Dermis blood vessel endothelial cell (primary cell): Measurements from ENCODE around the gene DCDC1. TPM values are rescaled to one million over a fixed set of nuclear protein-coding genes. Genes with fewer than 3 reads are reported as not detected.
A peak's percentile ranks its signal among the peaks of the same experiment; 100 is the strongest.

Experiments used
- DNase-seq: peaks from one replicate; pipeline ENCODE4 v3.0.0; 2010
- total RNA-seq: library from RNA; depleted of rRNA; stranded (reverse); fragments of >200 nt; gene quantifications from 2 replicates; pipeline ENCODE4 v1.2.3, GENCODE V29; 2014

Gene DCDC1, protein sequence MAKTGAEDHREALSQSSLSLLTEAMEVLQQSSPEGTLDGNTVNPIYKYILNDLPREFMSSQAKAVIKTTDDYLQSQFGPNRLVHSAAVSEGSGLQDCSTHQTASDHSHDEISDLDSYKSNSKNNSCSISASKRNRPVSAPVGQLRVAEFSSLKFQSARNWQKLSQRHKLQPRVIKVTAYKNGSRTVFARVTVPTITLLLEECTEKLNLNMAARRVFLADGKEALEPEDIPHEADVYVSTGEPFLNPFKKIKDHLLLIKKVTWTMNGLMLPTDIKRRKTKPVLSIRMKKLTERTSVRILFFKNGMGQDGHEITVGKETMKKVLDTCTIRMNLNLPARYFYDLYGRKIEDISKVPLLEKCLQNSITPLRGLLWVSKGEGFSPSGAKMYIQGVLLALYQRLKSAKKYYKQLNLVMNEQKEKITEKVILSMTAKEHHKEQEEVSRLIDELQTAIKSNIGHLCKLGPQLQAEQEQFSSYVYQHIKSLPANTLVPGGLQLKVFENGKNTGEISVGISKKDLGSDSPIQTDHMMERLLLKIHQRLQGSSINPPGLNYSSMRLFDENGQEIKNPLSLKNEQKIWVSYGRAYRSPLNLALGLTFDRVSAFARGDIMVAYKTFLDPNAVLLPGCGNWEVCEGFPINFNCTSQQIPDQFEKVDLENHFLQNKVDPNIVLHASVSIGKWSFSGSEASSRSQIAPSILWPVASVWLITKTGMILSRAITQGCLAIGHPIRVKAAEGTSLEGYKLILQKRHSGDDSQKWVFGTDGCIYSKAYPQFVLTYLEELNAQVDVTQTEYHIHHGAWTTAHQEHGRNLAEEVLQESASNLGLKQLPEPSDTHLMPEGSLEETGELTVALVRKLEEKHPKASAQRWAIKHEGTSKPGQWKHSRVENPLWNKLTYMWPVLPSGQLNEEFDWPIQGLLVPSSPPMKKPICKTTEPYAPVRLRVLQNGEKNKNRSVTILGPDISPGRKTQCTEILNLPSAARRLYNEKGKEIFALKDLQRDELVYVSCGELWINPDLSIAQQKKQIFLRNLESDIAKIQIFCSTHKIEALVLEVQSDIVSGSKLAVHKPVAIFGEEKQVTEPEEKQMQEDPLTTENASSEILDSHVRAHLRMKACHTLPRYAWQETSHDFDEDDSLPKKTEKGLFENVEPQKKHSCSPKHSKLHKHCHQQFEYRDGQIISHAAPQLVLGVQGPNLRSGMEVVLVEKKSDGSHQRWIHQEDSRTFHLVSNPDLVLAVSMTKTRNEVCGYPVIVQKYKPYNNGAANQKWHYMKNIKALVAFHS (N-terminal part only)
- total RNA-seq: 0.05 and 0.17 TPM in 2 replicates

DNA sequence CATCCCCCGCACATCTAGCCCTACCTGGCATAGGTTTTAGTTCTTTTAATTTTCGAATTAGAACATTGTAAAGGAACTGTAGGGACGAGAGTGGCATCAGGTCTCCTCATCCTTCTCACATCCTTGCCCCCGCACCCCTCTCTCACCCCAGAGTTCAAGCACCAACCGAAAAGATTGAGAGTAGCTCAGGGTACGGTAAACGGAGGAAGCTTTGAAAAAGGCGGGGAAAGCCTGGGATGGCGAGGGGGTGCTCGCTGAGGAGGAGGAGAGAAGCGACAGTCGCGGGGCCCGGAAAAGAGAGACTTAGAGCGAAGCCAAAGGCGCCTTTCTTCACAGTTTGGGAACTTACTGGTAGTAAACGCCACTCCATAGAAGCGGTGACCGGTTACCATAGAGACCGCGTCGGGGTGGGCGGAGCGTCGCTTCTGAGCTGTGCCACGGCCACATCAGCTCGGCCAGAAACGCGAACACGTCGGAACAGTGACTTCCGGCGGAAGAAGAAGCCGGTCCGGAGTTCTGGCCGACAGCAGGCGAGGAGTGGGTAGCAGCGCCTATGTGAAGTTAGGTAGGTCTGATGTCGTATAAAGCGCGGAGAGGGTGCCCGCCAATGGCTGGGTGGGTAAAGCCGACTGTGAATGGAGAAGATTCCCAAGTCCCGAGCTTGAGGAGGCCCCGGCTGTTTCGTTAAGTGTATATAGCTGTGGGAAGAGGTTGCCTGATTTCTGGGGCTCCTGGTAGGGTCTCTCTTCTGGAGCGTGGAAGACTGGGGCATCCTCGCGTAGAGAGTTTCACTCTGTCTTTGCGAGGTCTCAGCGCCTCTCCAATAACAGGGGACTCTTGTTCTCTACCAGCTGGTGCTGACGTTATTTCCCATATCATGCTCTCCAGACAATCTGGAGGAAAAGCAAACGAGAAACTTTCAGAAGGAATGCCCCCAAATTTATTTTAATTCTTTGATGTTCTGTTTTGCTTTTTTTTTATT is at the start of gene DCDC1, which contains the start of gene DNAJC24:
DCDC1 (minus strand) TSS at position 392 of the 982 bp plus-strand sequence. CDS start 41,459 bp downstream, outside the sequence.
DNAJC24 (plus strand) TSS at position 513 of the 982 bp plus-strand sequence. CDS start 889 bp downstream, outside the sequence.
- peak; percentile 95 for DNase-seq

DNA sequence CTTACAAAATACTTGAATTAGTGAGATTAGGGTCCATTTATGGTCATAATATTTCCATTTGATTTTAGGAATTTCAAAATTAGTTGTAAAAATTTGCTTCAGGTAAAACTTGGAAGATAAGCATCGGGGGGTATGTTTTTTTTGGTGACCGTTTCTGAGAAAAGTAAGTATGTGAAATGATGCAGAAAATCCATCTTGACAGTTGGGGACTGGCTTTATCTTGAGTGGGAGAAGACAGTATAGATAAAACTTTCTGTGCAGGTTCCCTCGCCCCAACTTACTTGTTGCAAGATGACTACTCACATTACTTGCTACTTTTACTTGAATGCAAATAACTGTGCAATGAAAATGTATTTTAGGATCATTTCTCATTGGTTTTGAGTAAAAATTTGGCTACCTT is 49.6 kb upstream of the DCDC1 start:
- DNase-seq: no peak

DNA sequence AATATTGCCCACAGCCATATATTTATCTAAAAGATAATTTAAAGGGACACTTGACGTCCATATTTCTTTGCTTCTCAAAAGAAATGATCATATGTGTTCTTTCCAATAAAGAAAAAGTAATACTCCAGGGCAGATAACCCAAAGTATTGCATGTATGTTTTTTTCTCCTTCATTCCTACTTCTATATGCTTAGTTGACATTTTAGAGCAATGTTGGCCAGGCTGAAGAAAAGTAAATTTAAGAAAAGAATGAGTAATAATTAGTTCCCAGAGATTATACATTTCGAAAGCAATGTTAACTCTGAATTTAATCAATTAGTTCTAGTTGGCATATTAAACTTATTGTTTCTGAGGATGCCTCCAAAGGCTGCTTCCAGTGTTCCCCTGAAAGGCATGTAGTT is 48.3 kb upstream of the DCDC1 start:
- DNase-seq: no peak

DNA sequence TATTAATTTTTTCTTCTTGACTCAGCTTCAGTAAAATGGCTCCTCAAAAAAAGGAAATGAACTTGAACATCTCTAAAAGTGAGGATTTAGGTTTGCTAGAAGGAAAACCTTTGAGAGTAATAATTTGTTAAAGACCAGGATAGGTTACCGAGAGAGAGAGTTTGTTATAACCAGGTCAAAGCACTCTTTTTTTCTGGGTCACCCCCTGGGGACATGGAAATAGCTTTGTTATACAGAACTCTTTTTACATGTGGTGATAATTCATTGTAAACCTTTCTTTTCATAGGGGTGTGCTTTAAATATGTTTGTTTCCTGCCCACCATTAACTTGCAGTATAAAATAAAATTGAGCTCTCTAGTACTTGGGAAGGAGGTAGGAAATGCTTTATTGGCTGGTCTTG is 47.8 kb upstream of the DCDC1 start:
- no peak for DNase-seq

DNA sequence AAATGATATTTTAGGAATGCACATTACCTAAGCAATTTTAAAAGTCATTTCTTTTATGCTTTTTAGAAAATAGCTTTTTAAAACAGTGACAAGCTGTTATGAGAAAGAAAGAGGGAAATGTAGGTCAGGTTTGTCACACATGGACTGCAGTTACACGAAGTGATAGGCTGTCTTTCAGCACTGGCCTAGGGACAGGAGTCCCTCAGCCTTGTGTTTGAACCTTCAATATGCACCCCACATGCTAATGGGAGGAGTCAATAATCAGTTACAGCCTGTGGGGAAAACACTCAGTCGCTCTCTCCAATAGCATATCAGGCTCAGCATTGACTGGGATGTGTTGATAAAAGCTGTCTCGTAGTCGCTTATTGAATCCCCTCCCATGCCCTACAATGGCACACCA is 45.9 kb upstream of the DCDC1 start:
- no peak for DNase-seq

DNA sequence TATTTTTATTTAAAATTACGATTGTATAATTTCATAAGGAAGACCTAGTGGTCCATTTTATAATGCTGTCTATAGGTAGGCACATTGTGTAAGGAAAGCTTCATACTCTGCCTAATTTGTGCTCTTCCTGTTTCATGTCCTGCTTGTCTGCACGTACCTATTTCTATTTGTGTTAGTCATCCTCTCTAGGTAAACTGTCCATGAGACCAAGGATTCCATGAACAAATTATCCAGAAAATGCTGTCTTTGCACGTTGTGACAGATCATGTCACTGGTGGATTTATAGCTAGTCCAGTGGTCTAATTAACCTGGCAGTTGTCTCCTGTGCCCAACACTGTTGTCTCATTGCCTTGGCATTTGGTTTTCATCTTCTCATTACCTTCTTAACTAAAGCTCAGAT is 44.8 kb upstream of the DCDC1 start:
- no peak for DNase-seq

DNA sequence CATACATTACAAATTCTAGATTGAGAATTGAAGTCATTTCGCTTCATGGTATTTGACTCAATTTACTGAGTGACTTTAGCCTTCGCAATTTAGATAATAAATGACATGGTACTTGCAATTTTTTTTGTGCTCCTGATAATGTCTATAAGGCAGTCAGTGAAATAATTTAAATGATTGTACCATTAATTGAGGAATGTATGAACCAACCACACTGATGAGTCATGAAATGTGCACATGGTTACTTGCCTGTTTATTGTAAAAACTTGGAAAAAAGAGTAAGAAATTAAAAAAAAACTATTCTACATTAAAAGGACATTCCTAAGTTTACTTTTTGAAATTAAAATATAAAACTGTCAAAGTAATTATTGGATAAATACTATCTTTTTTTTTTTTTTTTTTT is 43.4 kb upstream of the DCDC1 start:
- DNase-seq: no peak

DNA sequence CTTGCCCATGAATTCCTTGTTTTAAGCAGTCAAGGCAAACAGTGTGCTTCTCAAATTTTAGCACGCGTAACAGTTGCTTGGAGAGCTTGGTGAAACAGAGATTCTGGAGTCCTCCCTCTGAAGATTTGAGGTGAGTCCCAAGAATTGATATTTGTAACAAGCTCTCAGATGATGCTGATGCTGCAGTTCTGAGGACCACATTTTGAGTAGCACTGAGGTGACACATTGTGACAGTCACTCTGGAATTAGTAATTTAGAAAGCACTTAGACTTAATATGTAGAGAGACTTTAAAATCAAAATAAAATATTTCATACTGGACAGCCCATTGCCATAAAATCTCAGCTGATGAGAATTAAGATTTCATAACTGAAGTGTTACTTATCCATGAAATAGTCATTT is 38.7 kb upstream of the DCDC1 start:
- DNase-seq: no peak

DNA sequence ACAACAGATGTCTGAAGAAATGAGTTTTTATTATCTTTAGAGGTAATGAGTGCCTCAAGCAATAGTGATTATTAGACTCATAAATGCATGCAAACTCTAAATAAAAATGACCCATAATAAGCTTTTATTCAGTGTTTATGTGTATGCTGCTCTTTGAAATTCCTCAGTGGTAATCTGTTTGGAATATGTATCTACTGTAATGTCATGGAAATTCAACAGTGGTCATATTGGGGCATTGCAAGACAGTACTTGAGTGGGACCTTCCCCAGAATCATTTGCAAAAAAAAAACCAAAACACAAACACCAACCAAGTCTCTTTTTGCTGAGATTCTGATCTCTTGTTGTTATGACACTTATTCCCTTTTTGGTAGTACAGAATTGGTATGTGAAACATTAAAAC is 35.1 kb upstream of the DCDC1 start:
- DNase-seq: no peak

DNA sequence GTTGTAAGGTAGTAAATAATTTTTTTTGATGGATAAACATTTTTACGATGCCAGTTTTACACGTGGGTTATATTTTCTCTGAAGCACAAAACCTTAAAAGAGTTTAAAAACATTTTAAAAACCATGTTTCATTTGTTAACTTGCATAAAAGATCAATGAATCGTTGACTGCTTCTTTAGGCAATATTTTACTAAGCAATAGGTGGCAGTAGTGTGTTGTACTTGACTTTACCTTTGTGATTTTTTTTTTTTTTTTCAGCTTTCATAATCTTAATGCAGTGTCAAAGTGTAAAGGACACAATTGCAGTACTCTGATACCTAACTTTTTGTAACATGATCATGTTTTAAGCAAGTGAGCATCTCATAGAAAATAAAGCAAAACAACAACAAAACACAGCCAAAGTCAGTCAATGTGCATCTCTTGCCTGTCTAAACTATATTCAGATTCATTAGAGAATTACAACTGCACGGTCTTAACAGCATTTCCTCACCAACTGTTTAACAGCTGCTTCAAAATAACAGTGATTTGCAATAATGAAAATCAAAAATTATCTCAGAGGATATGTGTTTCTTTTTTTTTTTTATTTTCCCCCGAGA is 27.8 kb upstream of the DCDC1 start:
- DNase-seq: peak; percentile 53

DNA sequence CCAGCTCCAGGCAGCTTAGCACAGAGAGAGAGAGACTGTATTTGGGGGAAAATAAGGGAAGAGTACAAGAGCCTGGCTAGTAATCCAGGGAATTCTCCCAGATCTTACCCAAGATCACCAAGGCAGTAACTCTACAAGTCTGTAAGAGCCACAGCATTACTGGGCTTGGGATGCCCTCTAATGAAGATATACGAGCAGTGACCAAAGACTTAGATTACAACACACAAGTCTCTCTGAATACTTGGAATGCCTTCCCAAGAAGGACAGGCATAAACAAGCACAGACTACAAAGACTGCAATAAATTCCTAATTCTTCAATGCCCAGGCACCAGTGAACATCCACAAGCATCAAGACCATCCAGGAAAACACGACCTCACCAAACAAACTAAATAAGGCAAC is 17.8 kb upstream of the DCDC1 start:
- no peak for DNase-seq

DNA sequence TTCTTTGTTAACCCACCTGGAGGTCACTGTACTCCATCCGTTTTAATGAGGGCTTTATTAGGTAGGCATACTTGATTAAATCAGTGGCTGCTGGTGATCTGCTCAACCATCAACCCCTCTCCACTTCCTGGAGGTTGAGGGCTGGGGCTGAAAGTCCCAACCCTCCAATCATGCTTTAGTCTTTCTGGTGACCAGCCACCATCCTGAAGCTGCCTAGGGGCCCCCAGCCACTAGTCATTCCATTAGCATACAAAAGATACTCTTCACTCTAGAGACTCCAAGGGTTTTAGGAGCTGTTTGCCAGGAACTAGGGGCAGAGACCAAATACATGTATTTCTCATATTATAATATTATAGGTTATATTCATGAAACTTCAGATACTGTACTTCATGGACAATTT is 13.6 kb upstream of the DCDC1 start:
- DNase-seq: no peak

DNA sequence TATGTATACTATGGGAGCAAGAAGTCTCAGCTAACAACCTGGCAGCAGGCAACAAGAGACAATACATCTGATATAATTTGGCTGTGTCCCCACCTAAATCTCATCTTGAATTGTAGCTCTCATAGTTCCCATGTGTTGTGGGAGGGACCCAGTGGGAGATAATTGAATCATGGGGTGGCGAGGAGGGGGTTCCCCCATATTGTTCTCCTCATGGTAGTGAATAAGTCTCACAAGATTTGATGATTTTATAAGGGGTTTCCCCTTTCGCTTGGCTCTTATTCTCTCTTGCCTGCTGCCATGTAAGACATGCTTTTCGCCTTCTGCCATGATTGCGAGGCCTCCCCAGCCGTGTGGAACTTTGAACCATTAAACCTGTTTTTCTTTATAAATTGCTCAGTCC is 6.3 kb upstream of the DCDC1 start:
- DNase-seq: no peak

DNA sequence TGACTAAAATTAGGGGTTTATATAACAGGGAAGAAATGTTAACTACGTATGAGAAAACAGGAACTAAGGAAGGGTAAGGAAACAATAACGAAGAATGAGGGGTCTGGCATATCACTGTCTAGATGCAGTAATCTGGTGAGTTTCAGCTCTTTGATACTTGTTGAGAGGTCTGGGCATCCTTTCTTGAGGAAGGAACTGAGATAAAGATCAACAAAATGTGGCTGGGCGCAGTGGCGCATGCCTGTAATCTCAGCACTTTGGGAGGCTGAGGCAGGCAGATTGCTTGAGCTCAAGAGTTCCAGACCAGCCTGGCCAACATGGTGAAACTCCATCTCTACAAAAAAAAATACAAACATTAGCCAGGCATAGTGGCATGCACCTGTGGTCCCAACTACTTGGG is 2.7 kb downstream of the DCDC1 start:
- no peak for DNase-seq

DNA sequence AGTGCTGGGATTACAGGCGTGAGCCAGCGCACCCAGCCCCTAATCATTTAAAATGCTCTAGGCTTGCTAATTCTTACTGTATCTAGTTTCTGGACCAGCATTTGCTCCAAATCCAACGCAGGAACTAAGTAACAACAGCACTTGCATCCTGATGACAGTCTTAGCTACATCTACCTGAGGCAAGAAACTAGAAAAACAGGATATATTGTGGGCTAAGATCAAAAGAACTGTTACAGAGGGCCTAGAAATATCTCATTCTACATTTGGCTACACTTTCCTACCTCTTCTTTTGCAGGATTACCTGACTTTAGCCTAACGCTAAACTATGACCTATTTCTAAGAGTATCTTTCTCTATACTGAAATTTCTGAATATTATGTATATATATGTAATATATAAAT is 7.8 kb downstream of the DCDC1 start:
- no peak for DNase-seq

DNA sequence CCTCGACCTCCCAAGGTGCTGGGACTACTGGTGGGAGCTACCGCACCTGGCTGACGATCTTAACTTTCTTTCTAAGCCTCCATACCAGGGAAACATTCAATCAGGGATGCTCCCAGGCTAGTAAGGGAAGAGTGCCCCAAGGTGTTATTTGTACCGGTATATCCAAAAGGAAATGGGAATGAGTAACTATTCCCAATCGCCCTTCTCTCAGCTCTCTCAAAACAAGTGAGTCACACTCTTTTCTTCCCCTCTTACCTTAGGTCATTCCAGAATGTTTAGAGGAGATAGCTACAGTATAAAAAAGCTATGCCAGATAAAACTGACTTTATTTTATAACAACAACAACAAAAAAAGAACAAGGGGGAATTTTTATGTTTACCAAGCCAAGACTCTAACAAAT is 13.7 kb downstream of the DCDC1 start:
- DNase-seq: no peak

DNA sequence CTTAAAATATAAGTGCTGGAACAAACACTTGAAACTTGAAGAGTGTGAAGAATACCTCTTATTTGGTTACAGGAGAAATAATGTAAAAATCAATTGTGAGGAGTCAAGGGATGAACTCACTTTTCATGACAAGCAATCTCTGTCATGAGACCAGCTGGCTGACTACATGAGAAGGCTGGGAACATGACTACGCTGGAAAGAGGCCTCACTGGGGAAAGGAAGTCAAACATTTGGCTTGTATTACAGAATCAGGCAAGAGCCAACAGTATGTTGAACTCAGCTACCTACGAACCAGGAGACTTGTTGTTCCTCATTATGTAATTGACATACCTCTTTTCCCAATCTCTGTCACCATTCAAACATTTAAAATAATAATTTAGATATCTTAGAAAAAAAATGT is 14.4 kb downstream of the DCDC1 start:
- no peak for DNase-seq

DNA sequence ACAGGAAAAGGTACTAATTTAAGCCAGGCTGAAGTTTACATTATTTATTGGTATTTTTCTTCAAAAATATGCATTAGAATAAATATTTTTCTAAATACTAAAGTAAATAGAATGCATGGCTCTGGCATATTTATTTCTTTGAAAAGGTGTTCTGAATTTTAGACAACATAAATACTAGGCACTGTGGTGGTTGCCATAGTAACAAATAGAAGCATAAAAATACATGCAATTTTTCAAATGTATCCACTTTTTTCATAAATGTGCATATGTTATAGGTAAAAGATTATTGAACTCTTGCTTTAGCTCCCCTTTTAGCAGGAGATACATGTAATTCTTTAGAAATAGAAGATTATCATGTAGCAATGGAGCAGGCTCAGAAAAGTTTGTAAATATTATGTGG is 18.4 kb downstream of the DCDC1 start:
- no peak for DNase-seq

DNA sequence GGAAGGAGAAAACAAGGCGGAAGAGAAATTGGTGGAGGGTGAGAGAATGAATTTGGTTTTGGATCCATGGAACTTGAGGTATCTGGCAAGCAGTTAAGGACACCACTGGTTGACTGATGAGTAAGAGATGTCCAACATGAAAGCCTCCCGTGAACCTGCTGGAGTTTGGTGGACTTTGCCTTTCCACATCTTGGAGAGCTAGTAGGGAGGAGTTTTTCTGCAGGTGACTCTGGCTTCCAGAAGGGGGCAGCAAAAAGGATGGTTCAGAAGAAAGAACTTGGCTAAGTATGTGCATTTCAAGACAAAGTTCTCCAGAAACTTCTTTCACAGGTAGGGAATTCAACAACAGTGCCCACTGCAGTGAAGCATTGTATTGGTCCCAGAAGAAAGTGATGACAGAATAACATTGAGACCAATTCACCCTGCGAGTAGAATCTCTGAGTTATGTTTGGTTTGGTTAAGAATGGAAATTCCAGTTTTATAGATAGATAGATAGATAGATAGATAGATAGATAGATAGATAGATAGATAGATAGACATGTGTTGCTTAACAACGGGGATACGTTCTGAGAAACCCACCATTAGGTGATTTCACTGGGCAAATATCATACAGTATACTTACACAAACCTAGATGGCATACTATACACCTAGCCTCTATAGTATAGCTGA is 28.5 kb downstream of the DCDC1 start:
- peak; percentile 63 for DNase-seq

DNA sequence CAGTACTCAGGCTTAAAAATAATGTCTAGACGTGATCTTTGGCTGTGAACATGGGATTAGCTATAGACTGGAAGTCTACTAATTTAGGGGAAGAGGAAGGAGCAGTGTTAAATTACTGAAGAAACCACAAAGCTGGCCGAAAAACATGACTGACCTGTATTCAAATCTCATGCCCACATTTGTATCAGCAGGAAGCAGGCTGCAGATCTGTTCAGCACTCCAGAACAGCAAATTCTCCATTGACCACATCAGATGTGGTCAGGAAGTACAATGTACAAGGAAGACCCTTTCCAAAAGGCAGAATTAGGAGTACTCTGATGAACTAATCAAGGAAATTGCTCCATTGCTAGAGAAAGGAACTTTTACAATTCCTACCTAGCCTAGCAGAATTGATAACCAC is 31.7 kb downstream of the DCDC1 start:
- no peak for DNase-seq

DNA sequence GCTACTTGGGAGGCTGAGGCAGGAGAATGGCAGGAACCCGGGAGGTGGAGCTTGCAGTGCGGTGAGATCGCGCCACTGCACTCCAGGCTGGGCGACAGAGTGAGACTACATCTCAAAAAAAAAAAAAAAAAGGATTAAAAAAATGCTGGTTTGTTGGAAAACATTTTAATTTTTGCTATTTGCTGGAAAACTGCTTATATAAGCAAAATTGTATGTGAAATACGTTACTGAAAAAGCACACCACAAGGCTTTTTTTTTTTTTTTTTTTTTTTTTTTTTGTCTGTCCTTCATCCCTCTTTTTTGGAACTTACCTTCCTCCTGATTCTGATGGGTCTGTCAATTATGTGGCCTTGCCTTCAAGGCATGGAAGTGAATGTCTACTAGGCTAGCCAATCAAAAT is 40.8 kb downstream of the DCDC1 start:
- no peak for DNase-seq
